Ovary (tissue), 3 donors: ENCODE data around the gene STK32C.

Experiments
- EP300 ChIP-seq: sonication (generic); formaldehyde crosslinking; IDR thresholded peaks from one replicate; pipeline ENCODE4 v1.6.1; 2017; ENCODE audit warnings: antibody characterized with exemption
- TF ChIP-seq, protein P1 (sequence below), 3 donors: fragments of 450-650 bp in 2 of 3; fragments of 200-600 bp in 1 of 3; IDR thresholded peaks; one replicate each; pipeline versions ENCODE4 v1.5.1 to v1.8.0; 2016 to 2022; ENCODE audit warnings: antibody characterized with exemption in 3 of 3, mild to moderate bottlenecking in 1 of 3
- donor health status: DM: no; HTN: no; CAD: no.

DNA sequence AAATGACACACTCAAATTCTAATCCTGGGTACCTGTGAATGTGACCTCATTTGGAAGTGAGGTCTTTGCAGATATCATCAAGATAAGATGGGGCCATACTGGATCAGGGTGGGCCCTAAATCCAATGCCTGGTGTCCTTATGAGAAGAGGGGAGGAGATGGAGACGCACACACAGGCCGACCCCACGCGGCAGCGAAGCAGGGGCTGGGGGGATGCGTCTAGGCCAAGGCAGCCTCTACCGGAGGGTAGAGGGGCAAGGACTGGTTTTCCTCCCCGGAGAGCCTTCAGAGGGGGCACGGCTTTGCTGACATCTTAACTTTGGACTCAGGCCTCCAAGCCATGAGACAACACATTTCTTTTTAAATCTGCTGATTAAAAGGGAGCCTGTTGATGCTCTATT, 87.7 kb downstream of the STK32C start:
- TF ChIP-seq EP300 = no peak
- TF ChIP-seq, protein P1, sequence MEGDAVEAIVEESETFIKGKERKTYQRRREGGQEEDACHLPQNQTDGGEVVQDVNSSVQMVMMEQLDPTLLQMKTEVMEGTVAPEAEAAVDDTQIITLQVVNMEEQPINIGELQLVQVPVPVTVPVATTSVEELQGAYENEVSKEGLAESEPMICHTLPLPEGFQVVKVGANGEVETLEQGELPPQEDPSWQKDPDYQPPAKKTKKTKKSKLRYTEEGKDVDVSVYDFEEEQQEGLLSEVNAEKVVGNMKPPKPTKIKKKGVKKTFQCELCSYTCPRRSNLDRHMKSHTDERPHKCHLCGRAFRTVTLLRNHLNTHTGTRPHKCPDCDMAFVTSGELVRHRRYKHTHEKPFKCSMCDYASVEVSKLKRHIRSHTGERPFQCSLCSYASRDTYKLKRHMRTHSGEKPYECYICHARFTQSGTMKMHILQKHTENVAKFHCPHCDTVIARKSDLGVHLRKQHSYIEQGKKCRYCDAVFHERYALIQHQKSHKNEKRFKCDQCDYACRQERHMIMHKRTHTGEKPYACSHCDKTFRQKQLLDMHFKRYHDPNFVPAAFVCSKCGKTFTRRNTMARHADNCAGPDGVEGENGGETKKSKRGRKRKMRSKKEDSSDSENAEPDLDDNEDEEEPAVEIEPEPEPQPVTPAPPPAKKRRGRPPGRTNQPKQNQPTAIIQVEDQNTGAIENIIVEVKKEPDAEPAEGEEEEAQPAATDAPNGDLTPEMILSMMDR (IDR thresholded peaks at IDR 0.05) = no peak
